ENCODE measurements around the gene LARGE1. TPM values are rescaled to one million over a fixed set of nuclear protein-coding genes. Genes with fewer than 3 reads are reported as not detected.

Gene LARGE1
- total RNA-seq, 1 experiment from 2014 or later, result 1.5 TPM

DNA sequence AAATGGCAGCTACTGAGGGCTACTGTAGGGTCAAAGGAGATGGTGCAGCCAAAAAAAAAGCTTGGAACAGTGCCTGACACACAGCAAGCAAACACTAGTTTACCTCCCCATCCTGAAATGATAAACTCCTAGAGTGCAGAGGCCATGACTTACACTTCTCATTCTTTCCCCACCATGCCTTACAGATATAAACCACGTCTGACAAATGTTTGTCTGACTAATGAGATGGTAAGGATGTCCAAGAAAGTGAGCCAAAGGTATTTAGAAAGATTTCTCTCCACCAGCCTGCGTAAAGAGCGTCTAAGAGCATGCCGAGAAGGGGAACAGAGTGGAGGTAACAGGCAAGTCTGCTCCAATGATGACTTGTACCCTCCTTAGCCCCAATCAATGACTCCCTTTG, 99.0 kb downstream of the LARGE1 start:
- Histone ChIP-seq H4K20me1 (ENCODE audit: insufficient read depth) (no peaks in the 10 kb centered on the region), H3K27ac (ENCODE audit: low read depth, low read length) (no peak overlapping the region), H3K4me2 (ENCODE audit: low read length) (no peak overlapping the region), H3K9ac (ENCODE audit: low read length) (no peak overlapping the region), H2AFZ (ENCODE audit: low read depth, low read length, poor library complexity, severe bottlenecking) (no peak overlapping the region), H3K27me3 (ENCODE audit: insufficient read depth, low read length) (no peaks in the 10 kb centered on the region), H3K36me3 (ENCODE audit: control insufficient read depth in 1 of 2, insufficient read depth in 2 of 2, low read length in 2 of 2) (no peaks in the 10 kb centered on the region), H3K9me2 (ENCODE audit: insufficient read depth) (no peaks in the 10 kb centered on the region), H3K9me3 (ENCODE audit: control insufficient read depth in 1 of 2, insufficient read depth in 1 of 2, low read depth in 1 of 2, low read length in 2 of 2) (peaks cover 0 to 39% of the 10 kb centered on the region in 2 experiments; a peak in 2 of 4 replicates), H3K4me1 (ENCODE audit: control insufficient read depth in 1 of 2, insufficient read depth in 2 of 2, low read length in 2 of 2) (no peaks in the 10 kb centered on the region), H3K4me3 (replicated peaks in 1 of 2; ENCODE audit: low read depth in 1 of 2, low read length in 2 of 2) (no peak overlapping the region), H3K79me2 (ENCODE audit: insufficient read depth, low read length) (no peaks in the 10 kb centered on the region)
- BruUV-seq (replicated peaks), result no TSS peak
- ChIA-PET CTCF (no interaction called here), POLR2A (no interaction called here), RAD21 (ENCODE audit: low non-redundant PET in 1 of 2, low total read pairs in 2 of 2, uncharacterized antibody in 2 of 2, unreplicated experiment in 2 of 2) (no interaction called here)
- intact Hi-C loops (cut with micrococcal nuclease), result no loop called here
- DNase-seq (ENCODE audit: low read depth, low spot score), result no peak
- ATAC-seq, result no peak
- TF ChIP-seq EZH2 (IDR thresholded peaks at IDR 0.05), result no peak
- TF ChIP-seq EZH2phosphoT487 (IDR thresholded peaks at IDR 0.05; ENCODE audit: borderline replicate concordance), result no peak
- TF ChIP-seq ELF1 (IDR thresholded peaks at IDR 0.05; ENCODE audit: borderline replicate concordance, low read depth), result no peak
- TF ChIP-seq, protein P1, sequence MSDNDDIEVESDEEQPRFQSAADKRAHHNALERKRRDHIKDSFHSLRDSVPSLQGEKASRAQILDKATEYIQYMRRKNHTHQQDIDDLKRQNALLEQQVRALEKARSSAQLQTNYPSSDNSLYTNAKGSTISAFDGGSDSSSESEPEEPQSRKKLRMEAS (IDR thresholded peaks at IDR 0.05), result no peak
- no peak for TF ChIP-seq SIN3A (IDR thresholded peaks at IDR 0.05; ENCODE audit: low read depth)
- no peak for TF ChIP-seq YY1 (IDR thresholded peaks at IDR 0.05; ENCODE audit: extremely low read depth, insufficient replicate concordance, low read depth, low read length)
- TF ChIP-seq SRF (IDR thresholded peaks at IDR 0.05; ENCODE audit: low read depth), result no peak
- TF ChIP-seq TCF7L2 (IDR thresholded peaks at IDR 0.05; ENCODE audit: borderline replicate concordance, extremely low read depth, insufficient read depth, insufficient read length), result no peak
- no peak for TF ChIP-seq FOSL1 (IDR thresholded peaks at IDR 0.05; ENCODE audit: low read depth)

DNA sequence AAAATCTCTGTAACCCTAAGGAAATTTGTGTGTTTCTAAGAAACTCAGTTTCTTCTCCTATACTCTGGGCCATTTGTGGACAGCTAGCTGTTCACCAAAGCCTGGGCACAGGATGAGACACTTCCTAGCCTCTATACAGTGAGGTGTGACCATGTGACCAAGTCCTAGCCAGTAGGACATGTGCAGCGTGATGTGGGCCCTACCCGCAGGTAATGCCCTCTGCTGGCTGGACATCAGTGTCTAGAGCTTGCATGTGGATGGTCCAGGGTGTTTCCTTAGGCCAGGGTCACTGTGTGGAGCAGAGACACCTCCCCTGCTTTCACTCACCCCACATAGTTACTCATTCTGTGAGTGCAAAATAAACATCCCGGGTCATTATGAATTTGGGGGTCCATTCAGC, 100.5 kb downstream of the LARGE1 start:
- no TSS peak for BruUV-seq (replicated peaks)
- no peak for DNase-seq (ENCODE audit: low read depth, low spot score)
- Histone ChIP-seq H4K20me1 (ENCODE audit: insufficient read depth) (no peaks in the 10 kb centered on the region), H3K36me3 (ENCODE audit: control insufficient read depth in 1 of 2, insufficient read depth in 2 of 2, low read length in 2 of 2) (no peaks in the 10 kb centered on the region), H3K27me3 (ENCODE audit: insufficient read depth, low read length) (no peaks in the 10 kb centered on the region), H3K9me3 (ENCODE audit: control insufficient read depth in 1 of 2, insufficient read depth in 1 of 2, low read depth in 1 of 2, low read length in 2 of 2) (peaks cover 0 to 41% of the 10 kb centered on the region in 2 experiments; a peak in 2 of 4 replicates), H3K9ac (ENCODE audit: low read length) (no peak overlapping the region), H3K4me3 (replicated peaks in 1 of 2; ENCODE audit: low read depth in 1 of 2, low read length in 2 of 2) (no peak overlapping the region), H2AFZ (ENCODE audit: low read depth, low read length, poor library complexity, severe bottlenecking) (no peak overlapping the region), H3K4me1 (ENCODE audit: control insufficient read depth in 1 of 2, insufficient read depth in 2 of 2, low read length in 2 of 2) (no peaks in the 10 kb centered on the region), H3K79me2 (ENCODE audit: insufficient read depth, low read length) (no peaks in the 10 kb centered on the region), H3K27ac (ENCODE audit: low read depth, low read length) (no peak overlapping the region), H3K9me2 (ENCODE audit: insufficient read depth) (no peaks in the 10 kb centered on the region), H3K4me2 (ENCODE audit: low read length) (no peak overlapping the region)
- RAD21 ChIA-PET (ENCODE audit: low non-redundant PET in 1 of 2, low total read pairs in 2 of 2, uncharacterized antibody in 2 of 2, unreplicated experiment in 2 of 2), result no interaction called here
- no peak for TF ChIP-seq CEBPB (IDR thresholded peaks at IDR 0.05; ENCODE audit: low read depth)
- no peak for TF ChIP-seq ZFX (IDR thresholded peaks at IDR 0.05)
- TF ChIP-seq, protein P2, sequence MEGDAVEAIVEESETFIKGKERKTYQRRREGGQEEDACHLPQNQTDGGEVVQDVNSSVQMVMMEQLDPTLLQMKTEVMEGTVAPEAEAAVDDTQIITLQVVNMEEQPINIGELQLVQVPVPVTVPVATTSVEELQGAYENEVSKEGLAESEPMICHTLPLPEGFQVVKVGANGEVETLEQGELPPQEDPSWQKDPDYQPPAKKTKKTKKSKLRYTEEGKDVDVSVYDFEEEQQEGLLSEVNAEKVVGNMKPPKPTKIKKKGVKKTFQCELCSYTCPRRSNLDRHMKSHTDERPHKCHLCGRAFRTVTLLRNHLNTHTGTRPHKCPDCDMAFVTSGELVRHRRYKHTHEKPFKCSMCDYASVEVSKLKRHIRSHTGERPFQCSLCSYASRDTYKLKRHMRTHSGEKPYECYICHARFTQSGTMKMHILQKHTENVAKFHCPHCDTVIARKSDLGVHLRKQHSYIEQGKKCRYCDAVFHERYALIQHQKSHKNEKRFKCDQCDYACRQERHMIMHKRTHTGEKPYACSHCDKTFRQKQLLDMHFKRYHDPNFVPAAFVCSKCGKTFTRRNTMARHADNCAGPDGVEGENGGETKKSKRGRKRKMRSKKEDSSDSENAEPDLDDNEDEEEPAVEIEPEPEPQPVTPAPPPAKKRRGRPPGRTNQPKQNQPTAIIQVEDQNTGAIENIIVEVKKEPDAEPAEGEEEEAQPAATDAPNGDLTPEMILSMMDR (IDR thresholded peaks at IDR 0.05 in 2 of 3, conservative IDR thresholded peaks at IDR 0.05 in 1 of 3; ENCODE audit: borderline replicate concordance in 1 of 3, insufficient read depth in 1 of 3, low read depth in 2 of 3, low read length in 2 of 3), result no peak
- intact Hi-C loops (cut with micrococcal nuclease), result no loop called here
- POLR2A ChIA-PET, result no interaction called here
- CTCF ChIA-PET, result no interaction called here
- no peak for ATAC-seq
